HL-60 (cell line): Measurements from ENCODE around the gene TMEM53.

Source experiments
- DNase-seq, 2 experiments: peaks; one replicate each; pipeline ENCODE4 v3.0.0-alpha.2; 2010 to 2020; ENCODE audit warnings: low read depth in 1 of 2, low spot score in 1 of 2
- H3K27ac ChIP-seq: fragments of 250-450 bp; sonication (Bioruptor Pico); replicated peaks from 2 replicates; pipeline ENCODE4 v1.5.1; 2020; ENCODE audit warnings: mild to moderate bottlenecking, moderate library complexity
- H3K27me3 ChIP-seq: fragments of 250-450 bp; sonication (Bioruptor Pico); 2 replicates; pipeline ENCODE4 v1.5.1; 2021; ENCODE audit warnings: mild to moderate bottlenecking, moderate library complexity; ENCODE audit not compliant: insufficient read depth, poor library complexity, severe bottlenecking
- H3K4me3 ChIP-seq: replicated peaks from 2 replicates; pipeline ENCODE4 v1.5.1; 2011; ENCODE audit warnings: mild to moderate bottlenecking, control low read depth, low read length; ENCODE audit not compliant: insufficient read depth
- CTCF ChIP-seq: IDR thresholded peaks from one replicate; pipeline ENCODE4 v1.5.1; 2011; ENCODE audit warnings: low read length, control low read depth, inconsistent platforms; ENCODE audit not compliant: insufficient read depth
- GABPA ChIP-seq: IDR thresholded peaks from 2 replicates; pipeline ENCODE4 v1.6.1; 2012; ENCODE audit warnings: low read depth
- POLR2AphosphoS5 ChIP-seq: IDR thresholded peaks from 2 replicates; pipeline ENCODE4 v1.6.1; 2012; ENCODE audit warnings: low read depth
- REST ChIP-seq: IDR thresholded peaks from 2 replicates; pipeline ENCODE4 v1.6.1; 2012; ENCODE audit warnings: low read depth; ENCODE audit not compliant: insufficient replicate concordance
- SPI1 ChIP-seq: IDR thresholded peaks from 2 replicates; pipeline ENCODE4 v1.6.1; 2012; ENCODE audit warnings: low read depth, mild to moderate bottlenecking, borderline replicate concordance

The TMEM53 gene

GRCh38 chr1:44636083-44636687 is 38.1 kb downstream of the TMEM53 start:
- DNase-seq = no peak
- H3K4me3 ChIP-seq = no peak overlapping the region
- H3K27ac ChIP-seq = no peak overlapping the region
- no peaks in the 10 kb centered on the region for H3K27me3 ChIP-seq
- TF ChIP-seq CTCF (no peak), GABPA (no peak), SPI1 (no peak), POLR2AphosphoS5 (no peak), REST (no peak)

- no peak overlapping the region for H3K4me3 ChIP-seq
- no peak overlapping the region for H3K27ac ChIP-seq
- H3K27me3 ChIP-seq = no peaks in the 10 kb centered on the region
- TF ChIP-seq CTCF (no peak), SPI1 (no peak), POLR2AphosphoS5 (no peak), GABPA (no peak), REST (no peak)
- DNase-seq = no peak
Observed at GRCh38 chr1:44635439-44635838, 38.8 kb downstream of the TMEM53 start.

GRCh38 chr1:44634606-44635189 is 39.6 kb downstream of the TMEM53 start:
- H3K27ac ChIP-seq = no peak overlapping the region
- TF ChIP-seq REST (no peak), GABPA (no peak), CTCF (no peak), SPI1 (no peak), POLR2AphosphoS5 (no peak)
- H3K27me3 ChIP-seq = no peaks in the 10 kb centered on the region
- no peak for DNase-seq
- no peak overlapping the region for H3K4me3 ChIP-seq
